Measurements from ENCODE around the gene L3MBTL4.
"Not testable (repeated sequence)": the region's sequence is repeated elsewhere in the genome, so short reads cannot be mapped to it uniquely, and the experiment has no call there.

Gene L3MBTL4

GRCh38 chr18:6406075-6406909, 8.4 kb downstream of the L3MBTL4 start:
- DNase-seq, result no peak

DNA sequence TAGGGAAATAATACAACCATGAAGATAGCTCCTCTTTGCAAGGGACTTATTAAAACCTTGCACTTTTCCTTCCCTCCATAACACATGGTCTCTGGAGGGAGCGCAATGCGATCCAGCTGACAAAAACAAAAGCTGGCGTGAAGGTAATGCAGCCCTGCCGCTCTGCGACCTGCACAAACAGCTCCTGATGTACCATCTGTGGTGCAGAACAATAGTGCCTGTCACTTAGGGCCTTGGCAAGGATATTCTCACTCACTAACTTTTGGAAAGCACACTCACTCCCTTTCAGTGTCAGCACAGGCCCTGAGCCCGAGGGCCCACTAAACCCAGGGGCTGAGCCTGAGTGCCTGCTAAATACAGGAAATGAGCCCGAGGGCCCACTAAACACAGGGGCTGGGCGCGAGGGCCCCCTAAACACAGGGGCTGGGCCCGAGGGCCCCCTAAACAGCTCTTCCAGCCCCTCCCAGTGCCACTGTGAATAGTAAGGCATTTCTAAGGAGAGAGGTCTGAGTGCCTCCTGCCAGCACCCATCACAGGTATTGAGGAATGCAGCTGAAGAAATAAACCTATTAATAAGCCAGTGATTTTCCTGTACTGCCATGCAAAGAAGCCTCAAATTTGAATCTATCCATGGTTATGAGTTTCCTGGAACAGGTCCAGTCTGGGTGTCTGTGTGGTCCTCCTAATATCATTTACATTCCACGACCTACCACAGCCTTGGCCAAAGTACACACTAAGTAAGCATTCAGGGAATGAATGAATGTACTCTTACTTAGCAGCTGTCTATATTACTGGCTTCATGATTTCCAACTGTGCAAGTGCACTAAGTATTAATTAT, 9.3 kb downstream of the L3MBTL4 start:
- DNase-seq, result no peak

DNA sequence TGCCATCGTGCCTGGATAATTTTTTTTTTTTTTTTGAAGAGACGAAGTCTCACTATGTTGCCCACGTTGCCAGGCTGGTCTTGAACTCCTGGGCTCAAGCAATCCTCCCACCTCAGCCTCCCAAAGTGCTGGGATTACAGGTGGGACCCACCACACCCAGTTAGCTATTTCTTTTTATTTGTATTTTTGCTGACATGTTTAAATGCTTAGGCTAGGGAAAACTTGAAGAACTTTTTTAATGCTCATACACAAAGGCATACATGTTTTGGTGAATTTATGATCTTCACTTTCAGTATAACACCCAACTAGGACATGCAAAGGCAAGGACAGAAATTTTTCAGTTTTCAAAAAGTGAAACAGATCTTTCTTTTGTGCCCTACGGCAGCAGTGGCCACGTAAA, 9.9 kb downstream of the L3MBTL4 start:
- DNase-seq, result no peak

DNA sequence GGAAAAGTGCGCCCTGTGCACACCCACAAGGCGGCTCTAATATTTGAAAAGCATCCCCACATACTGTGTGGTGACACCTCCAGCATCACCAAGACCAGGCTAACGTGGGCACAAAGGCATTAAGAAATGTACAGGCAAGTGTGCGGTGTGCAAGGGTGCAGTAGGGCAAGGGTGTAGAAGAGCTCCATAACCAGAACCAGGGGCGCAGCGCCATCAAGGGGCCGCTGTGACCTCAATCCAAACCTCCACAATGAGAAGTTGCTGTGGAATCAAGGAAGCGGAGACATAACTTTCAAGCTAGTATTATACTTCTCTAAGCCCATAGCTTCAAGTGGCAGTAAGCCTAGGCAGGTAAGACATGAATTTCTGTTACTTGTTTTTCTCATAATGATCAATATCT, 13.0 kb downstream of the L3MBTL4 start:
- DNase-seq, result no peak

- DNase-seq, result no peak
Measured at GRCh38 chr18:6399776-6400175, 14.9 kb downstream of the L3MBTL4 start.

GRCh38 chr18:6397931-6398566, 16.7 kb downstream of the L3MBTL4 start:
- DNase-seq, result no peak

GRCh38 chr18:6396847-6397246, 17.9 kb downstream of the L3MBTL4 start:
- DNase-seq, result no peak

DNA sequence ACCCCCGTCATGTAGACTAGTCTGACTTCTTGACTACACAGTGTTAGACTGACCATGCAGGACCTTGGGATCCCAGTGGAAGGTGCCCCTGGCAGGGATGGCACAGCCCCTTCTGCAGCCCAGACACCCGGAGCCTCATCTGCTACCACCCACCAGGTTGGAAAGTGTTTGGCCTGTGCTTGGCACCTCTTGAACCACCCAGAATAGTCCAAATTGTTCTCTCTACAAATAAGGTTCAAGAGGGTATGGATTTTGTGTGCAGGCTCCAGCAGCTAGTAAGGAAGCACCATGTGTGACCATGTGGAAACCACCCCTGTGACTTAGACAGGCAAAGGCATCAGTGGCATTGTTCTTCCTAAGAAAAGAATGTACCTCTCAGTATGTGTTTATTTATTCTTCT, 18.4 kb downstream of the L3MBTL4 start:
- no peak for DNase-seq

GRCh38 chr18:6389005-6389404, 25.7 kb downstream of the L3MBTL4 start:
- DNase-seq, result no peak

- DNase-seq, result no peak
Measured at GRCh38 chr18:6382963-6383362, 31.7 kb downstream of the L3MBTL4 start.

DNA sequence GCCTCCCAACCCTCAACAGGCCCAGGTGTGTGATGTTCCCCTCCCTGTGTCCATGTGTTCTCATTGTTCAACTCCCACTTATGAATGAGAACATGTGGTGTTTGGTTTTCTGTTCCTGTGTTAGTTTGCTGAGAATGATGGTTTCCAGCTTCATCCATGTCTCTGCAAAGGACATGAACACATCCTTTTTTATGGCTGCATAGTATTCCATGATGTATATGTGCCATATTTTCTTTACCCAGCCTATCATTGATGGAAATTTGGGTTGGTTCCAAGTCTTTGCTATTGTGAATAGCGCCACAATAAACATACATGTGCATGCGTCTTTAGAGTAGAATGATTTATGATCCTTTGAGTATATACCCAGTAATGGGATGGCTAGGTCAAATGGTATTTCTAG, 37.2 kb downstream of the L3MBTL4 start:
- DNase-seq, result not testable (repeated sequence)

- DNase-seq, result no peak
Measured at GRCh38 chr18:6376433-6377229, 38.1 kb downstream of the L3MBTL4 start.

DNA sequence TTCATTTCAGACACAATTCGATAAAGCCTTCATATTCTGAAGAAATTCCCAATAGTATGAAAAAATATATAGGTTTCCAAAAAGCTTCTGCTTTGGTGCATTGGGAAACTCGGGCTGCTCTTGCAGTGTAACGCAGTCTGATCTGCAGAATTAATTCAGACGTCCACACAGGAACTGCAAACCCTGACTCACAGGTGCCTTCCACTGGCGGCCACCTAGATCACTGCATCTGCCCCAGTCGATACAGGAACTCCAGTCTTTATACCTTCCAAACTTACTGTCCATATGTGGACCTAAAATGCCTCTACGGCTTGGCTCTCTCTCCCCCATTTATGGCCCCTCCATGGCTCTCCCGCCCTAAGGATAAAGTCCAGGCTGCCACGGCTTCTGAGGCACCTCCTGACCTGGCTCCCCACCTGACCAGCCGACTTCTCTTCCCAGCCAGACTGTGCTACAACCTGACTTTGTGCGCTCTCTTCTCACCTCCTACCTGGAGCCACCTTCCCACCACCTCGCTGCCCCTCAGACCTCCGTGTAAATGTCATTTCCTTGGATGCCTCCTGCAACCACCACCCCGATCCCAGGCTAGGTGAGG, 39.7 kb downstream of the L3MBTL4 start:
- DNase-seq, result no peak

DNA sequence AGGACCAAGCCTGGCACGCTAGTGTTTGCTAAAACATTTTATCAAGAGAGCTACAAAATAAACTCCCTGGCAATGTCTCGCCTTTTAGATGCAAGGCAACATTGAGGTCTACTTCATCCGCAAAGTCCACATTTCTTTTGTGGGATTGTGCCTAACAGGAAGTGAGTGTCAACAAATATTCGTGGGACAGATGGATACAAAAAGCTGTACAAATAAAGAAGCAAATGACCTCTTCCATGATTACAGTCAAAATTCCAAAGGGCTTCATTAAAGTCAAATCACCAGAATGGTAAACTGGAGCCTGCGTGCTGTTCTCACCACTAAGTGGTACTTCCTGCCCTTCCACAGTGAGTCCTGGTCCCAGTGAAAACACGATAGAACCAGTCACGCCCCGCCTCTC, 40.4 kb downstream of the L3MBTL4 start:
- no peak for DNase-seq

- DNase-seq, result no peak
Measured at GRCh38 chr18:6373187-6373586, 41.5 kb downstream of the L3MBTL4 start.

DNA sequence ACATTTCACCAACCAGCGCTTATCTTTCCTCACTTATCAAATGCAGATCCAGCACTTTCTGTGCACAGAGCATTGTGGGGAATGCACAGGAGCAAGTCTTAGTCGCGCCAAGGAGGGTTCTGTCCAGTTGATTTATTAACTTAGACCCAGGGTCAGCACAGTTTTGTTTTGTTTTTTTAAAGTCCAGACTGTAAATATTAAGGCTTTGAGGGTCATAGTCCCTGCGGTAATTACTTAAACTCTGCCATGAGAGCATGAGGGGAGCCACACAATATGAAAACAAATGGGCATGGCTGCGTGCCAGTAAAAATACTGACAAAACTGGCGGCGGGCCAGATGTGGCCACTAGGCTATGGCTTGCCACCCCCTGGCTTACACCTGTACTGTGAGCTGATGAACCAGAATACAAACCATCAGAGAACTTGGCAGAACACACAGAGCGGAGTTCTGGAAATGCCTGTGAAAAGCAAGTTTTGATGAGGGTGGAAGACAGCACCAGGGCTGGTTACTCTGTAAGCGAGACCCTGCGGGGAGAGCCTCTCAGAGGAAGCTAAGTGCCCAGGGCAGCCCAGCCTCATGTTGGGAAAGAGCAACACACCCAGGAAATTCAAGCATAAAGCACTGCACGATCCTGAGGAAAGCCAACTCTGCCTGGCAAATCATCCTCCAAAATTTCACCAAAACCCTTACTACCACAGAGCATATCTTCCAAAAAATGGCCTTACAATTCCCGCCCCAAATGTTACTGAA, 43.6 kb downstream of the L3MBTL4 start:
- no peak for DNase-seq

DNA sequence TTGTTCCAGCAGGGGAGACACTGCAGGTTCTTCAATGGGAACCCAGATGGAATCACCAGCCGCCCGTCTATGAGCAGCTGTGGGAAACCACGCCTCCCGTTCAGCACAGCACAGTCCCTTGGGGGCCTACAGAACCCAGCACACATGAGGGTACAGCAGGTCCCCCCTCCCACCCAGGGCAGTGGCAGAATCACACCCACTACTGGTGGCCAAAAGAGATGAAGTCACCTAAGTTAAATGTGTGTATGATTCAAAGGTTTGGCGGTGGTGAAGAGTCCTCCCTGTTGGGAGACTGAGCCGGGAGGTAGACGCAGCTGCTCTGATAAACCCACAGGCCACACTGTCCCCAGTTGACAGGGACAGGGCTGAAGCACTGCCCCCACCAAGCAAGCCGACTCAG, 44.3 kb downstream of the L3MBTL4 start:
- no peak for DNase-seq

DNA sequence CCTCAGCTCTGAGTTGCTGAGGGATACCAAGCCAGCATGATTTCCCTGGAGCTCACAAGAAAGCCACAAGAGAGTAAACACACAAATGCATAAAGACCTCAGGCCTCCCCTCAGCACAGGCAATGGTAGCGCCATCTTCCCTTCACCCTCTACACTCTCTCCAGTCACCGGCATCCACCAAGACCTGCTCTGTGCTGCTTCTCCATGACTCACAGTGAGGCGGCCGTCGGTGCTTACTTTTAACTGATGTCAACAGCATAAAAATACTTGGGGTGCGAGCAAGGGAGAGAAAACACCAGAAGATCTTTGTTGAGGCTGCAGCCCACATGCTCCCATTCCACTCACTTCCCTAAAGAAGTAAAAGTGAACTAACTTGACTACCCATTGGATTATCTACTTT, 46.7 kb downstream of the L3MBTL4 start:
- DNase-seq, result no peak

GRCh38 chr18:6367208-6367607, 47.5 kb downstream of the L3MBTL4 start:
- no peak for DNase-seq

DNA sequence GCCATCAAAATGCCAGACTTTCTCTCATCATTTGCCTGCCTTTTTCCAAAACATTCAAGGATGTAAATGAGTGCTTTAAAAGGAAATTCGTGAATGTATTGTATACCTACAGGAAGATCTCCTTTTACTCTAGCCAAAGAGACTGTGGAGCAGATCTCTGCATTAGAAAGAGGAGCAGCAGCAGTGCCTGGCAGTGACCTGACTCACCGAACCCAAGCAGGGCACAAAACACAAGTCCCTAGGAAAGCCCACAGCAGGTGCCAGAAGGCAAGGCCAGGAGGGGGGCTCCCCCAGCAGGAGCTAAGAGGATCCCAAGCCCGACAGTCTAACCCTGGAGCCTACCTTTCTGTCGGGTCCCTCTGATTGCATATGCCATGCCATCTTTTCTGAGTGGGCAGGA, 47.9 kb downstream of the L3MBTL4 start:
- DNase-seq, result no peak

DNA sequence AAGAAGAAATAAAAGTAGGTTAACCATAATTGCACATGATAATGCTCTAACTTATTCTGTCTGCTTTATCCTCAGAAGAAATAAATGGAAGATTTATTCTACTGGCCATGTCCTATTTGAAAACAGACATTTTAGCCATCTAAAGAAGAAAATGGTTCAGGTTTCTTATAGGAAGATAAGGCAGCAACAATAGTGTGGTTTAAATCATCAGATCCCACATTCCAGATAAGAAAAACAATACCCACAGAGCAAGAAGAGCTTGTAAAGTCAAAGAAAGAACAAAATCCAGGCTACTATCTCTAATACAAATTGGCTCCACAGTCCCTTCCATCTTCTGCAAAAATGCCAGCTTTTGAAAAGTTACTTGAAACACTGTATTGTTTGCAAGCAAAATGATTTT, 49.3 kb downstream of the L3MBTL4 start:
- no peak for DNase-seq

GRCh38 chr18:6363216-6363615, 51.5 kb downstream of the L3MBTL4 start:
- no peak for DNase-seq

All from CD4-positive, alpha-beta T cell treated with Interleukin-10 for 1 hour (primary cell).